Stimulated activated CD4-positive, alpha-beta T cell treated with anti-CD3 and anti-CD28 coated beads, TNF-alpha, amount 100 ng/mL, for 48 hours (primary cell): ENCODE measurements around the gene ADARB1.

Experiments
- DNase-seq, 3 donors: peaks; one replicate each; pipeline ENCODE4 v3.0.0-alpha.2; 2020; ENCODE audit warnings: low read depth in 3 of 3

Gene ADARB1

DNA sequence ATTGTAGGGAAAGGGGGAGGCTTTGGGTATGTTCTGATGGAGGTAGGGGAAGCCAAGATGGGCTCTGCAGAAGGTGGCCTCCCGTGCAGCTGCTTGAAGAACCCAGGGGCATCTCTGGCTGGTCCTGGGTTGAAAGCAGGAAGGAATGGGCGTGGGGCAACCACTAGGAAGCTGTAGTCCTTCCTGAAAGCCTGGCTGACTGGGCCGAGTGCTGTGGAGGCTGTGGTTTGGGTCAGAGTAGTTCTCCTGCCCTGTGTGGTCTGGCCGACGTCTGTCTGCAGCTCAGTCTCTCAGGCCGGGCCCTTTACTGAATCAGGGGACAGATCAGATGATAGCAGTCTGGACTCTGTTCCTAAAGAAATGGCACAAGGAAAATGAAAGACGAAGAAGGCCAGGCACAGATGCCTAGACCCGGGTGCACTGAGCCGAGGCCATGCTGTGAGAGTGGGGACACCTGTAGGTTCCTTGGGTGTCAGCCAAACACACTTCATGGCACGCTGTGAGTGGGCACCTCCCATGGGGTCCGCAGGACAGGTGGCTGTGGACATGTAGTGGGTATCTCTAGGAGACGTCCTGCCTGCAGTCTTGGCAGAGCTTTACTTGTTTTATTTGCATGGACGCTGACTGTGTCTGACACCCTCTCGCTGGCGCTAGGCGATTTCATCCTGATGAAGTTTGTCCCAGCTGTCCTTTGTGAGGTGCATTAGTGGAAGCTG lies 126.4 kb downstream of the ADARB1 start:
- DNase-seq, result no peak

DNA sequence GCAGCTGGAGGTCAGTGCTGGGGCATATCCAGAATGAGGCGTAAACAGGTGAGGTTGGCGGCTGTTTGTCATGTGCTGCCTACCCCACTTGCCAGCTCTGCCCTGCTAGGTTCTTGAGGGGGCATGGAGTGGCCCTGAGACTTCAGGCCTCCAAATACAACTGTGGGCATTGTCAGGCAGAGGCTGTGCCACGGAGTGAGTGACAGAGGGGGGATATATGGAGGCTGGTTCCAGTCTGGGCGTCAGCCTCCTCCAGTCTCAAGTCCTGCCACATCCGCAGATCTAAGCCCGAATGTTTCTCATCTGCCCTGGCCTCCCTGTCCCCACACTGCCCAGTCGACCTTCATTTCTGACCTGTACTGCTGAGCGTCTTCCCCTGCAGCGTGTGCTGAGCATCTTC lies 128.0 kb downstream of the ADARB1 start:
- DNase-seq, result no peak

DNA sequence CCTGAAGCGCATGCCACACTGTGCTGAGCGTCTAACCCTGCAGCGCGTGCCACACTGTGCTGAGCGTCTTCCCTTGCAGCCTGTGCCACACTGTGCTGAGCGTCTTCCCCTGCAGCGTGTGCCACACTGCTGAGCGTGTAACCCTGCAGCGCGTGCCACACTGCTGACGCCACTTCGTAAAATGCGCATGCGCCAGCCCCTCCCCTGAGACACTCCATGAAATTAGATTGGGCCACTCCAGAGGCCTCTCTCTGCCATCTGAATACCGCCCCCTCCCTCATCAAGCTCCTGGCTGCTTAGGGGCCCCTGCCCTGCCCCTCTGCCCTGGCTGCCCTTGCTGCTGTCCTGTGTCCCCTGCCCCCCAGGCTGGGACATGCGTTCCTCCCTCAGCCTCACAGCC lies 128.5 kb downstream of the ADARB1 start:
- no peak for DNase-seq

DNA sequence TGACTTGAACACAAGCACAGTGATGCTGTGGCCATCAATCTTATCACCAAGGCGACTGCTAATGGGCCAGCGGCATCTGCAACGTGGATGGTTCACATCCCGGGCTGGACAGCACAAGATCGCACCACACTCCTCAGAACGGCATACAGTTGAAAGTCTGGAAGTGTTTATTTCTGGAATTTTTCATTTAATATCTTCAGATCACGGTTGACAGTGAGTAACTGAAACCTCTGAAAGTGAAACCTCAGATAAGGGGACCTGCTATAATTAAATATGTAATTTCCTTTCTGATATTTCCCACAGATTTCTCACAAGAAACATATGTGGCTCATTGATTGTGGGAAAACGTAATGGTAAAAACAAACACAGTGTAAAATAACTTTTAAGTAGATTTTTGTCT lies 129.6 kb downstream of the ADARB1 start:
- no peak for DNase-seq

DNA sequence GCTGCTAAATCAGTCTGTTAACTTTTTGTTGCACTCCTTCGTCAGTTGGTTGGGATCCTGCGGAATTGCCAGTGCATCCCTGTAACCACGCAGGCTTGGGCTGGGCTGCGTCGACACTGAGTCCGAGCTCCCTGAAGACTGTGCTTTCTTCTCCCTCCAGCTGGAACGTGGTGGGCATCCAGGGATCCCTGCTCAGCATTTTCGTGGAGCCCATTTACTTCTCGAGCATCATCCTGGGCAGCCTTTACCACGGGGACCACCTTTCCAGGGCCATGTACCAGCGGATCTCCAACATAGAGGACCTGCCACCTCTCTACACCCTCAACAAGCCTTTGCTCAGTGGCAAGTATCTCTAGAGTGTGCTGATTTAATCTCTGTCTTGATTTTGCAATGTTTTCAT lies 130.0 kb downstream of the ADARB1 start:
- no peak for DNase-seq

DNA sequence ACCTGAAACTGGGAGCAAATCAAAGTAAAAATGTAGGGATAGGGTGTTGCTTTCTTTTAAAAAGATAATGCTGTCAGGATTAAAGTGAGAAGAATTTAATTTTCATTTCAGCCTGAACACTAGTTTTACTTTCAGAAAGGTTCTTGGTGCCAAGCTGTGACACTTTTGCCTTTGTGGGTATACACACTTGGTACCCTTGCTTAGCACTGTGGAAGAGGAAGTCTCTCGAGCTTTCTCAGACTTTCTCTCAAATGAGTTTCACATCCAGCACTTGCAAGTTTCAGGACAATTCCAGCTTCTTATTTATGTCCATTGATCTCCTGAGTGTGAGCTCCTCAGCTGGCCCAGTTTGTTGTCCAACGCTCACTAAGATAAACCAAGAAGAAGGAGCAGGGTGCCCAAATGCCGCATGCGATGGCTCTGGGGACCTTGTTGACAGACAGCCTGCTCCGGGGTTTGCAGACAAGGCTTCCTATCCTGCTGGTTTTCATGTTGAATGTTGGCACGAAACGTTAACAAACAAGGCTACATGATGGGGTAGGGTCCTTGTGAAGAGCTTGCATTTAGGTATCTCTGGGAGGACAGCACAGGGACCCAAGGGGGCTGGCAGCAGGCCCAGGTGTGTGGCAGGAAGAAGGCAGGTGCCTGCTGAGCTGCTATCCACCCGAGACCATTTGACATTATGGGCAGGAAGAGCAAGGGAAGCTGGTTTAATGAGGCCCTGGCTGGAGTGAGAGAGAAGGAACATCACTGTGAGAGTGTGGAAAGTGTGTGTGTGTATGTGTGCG lies 133.7 kb downstream of the ADARB1 start:
- no peak for DNase-seq

DNA sequence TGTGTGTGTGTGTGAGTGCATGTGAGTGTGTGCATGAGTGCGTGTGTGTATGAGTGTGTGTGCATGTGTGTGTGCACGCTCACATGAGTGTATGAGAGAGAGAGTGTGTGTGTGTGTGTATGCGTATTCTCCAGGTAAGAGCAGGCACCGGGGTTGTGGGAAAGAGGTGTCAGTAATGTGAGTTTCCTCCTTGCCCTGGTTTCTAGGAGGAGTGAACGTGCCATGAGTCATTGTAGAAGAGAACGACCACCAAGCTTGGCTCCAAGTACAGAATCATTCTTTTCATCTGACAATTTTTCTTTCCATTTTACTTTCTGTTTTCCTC lies 134.2 kb downstream of the ADARB1 start:
- no peak for DNase-seq

DNA sequence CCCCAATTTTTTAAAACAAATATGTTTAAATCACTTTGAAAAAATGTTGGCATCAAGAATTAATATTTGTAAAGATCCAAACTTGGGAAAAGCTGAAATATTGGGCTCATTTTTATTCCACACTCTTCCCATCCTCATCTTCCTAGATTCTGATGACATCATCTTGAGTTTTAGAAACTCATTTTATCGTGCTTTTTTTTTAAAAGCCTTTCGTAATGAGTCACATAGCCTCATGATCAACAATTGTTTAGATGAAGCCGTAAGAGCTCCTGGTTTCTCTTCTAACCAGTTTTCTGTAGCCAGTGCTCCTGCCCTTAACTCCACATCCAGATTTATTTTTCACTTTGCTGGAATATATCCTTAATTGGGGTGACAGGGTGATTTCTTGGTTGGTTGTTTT lies 134.7 kb downstream of the ADARB1 start:
- no peak for DNase-seq

DNA sequence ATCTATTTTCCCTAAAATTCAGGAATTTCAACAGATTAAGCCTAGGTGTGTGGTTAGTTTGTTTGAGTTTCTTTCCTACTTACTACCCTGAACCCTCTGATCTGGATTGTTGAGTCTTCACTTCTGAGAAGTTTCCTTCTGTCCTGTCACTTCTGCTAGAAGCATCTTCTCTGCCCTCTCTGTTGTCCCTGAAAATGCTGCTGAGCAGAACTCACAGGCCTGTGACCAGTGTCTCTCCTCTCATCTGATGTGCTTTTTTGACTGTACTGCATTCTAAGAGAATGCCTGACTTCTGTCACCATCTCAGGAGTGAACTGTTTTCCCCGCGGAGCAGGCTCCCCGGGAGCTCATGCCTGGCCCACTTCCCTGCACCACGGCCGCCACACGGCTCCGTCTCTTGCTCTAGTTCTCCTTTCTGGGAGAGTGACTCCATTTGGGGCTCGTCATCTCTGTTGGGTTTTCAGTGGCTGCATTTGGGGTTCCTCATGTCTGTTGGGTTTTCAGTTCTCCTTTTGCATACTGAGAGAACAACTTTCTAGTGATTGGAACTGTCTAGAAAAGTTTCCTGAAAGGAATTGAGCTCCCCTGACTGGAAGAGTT lies 135.4 kb downstream of the ADARB1 start:
- no peak for DNase-seq

DNA sequence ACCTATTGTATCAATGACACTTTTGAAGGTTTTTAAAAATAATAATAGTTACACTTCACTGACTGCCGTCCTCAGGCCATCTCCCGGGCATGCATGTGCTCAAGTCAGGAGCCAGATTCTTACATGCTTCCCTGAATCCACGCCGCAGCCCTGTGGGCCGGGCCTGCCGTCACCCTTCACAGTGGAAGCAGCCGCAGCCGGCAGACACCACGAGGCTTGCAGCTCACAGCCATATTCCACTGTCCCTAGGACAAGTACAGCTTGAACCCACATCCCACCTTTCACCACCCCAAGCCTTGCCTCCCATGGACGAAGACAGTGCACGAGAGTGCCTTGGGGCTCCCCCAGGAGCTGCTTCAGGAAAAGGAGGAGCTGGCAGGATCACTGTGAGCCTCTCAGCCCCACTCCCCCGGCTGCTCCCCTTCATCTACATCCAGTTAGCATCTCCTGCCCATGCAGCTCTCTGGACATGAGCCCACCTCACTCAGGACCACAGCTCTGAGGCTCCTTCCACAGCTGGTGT lies 136.1 kb downstream of the ADARB1 start:
- DNase-seq, result no peak

DNA sequence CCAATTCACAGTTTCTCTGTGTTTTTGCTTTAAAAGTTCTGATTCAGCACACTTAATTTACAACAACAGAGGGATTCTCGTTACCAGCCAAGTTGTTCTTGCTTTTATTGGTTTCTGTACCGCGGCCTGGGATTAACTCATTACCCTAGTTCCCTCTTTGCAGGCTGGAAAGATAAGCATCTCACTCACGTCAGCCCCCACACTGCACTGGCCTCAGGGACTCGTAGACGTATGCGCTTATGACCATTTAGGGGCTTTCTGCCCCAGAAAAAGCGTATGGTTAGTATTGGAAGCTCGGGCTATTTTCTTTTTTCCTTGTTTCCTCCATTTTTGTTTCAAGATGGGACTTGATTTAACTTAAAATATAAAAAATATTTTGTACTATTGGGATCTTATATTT lies 137.3 kb downstream of the ADARB1 start:
- DNase-seq, result no peak

DNA sequence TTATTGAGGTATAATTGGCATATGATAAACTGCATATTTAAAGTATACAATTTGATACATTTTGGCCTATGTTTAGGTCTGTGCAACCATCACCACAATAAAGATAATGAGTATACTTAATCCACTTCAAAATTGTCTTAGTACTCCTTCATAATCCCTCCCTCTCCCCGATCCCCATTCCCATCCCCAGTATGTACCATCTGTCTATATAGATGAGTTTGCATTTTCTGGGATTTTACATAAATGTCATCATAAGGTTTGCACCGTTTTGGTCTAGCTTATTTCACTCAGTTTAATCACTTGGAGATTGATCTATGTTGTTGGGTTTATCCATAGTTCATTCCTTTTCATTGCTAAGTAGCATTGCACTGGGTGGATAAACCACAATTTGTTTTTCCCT lies 139.0 kb downstream of the ADARB1 start:
- DNase-seq, result no peak

DNA sequence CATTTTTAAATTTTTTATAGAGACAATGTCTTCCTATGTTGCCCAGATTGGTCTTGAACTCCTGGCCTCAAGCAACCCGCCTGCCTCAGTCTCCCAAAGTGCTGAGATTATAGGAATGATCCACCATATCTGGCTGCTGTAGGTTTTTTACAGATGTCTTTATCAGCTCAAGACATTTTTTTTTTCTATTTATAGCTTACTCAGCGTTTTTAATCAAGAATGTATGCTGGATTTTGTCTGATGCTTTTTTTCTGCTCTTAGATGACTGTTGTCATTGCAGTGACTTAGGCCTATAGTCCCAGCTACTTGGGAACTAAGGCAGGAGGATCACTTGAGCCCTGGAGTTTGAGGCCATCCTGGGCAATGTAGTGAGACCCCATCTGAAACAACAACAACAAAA lies 140.8 kb downstream of the ADARB1 start:
- DNase-seq, result no peak

DNA sequence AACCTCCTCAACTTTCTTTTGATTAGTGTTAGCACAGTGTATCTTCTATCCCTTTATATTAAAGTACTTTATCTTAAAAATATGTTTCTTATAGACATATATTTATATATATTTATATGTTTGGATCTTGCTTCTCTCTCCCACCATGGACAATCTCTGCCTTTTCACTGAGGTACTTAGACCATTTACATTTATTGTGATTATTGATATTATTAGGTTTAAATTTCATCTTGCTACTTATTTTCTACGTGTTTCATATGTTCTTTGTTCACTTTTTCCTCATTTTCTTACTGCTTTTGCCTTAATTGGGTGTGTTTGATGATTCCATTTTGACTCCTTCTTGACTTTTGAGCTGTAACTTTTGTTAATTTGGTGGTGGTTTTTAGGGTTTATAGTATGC lies 142.6 kb downstream of the ADARB1 start:
- no peak for DNase-seq

DNA sequence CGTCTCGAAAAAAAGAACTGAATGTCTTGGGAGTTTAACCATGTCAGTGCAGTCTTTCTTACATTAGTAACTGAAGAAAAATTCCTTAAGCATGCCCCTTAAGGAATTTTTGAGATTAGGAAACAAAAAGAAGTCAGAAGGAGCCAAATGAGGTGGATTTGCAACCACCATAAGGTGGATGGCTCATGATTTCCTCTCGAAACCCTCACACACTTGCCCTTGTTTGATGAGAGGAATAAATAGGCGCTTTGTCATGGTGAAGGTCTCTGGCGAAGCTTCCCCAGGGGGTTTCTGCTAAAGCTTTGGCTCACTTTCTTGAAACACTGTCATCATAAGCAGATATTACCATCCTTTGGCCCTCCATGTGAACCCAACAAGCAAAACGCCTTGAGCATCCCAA lies 145.1 kb downstream of the ADARB1 start:
- no peak for DNase-seq

DNA sequence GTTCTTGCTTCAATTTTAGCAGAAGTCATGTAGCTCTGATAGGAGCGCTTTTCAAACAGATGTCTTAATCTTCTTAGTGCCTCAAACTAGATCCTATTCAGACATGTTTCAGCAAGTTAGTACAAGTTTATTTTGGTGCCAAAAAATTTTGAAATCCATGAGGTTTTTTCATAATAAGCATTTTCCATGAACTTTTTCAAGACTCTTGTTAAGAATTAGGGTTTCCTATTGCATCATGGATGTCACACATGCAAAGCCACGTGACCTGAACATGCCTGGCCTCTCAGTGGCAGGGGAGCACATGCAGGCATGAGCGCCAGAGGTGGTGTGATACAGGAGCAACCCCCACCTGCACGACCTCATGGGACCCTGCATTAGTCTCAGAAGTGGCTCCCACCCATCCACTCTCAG lies 145.7 kb downstream of the ADARB1 start:
- DNase-seq, result no peak

DNA sequence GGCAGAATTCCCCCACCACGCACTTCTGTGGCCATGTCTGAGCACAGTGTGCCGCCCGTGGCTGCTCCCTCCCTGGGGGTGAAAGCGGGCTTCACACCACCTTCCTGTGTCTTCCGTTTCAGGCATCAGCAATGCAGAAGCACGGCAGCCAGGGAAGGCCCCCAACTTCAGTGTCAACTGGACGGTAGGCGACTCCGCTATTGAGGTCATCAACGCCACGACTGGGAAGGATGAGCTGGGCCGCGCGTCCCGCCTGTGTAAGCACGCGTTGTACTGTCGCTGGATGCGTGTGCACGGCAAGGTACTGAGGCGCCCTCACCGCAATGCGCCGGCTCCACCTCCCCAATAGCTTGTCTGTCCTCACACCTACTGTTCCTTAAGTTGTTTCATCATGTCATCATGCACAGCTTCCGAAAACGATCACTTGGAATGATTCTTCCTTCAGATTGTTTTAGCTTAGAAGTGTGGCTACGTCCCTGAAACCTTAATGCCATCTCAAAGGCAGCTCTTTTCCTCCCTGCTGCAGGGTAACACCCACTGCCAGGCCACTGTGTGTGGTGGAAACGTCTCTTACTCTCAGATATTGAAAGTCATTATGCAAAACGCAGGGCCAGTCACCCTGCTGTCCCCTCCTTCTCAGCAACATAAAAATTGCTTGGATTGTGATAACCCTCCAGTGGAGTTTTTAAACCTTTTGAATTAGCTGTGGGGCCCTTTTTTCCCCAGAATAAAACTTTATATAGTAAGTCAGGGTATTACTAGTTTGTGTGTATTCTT lies 146.5 kb downstream of the ADARB1 start:
- DNase-seq, result no peak

DNA sequence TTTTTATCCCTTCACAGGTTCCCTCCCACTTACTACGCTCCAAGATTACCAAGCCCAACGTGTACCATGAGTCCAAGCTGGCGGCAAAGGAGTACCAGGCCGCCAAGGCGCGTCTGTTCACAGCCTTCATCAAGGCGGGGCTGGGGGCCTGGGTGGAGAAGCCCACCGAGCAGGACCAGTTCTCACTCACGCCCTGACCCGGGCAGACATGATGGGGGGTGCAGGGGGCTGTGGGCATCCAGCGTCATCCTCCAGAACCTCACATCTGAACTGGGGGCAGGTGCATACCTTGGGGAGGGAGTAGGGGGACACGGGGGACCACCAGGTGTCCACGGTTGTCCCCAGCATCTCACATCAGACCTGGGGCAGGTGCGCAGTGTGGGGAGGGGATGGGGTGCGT lies 147.6 kb downstream of the ADARB1 start:
- DNase-seq, result no peak

DNA sequence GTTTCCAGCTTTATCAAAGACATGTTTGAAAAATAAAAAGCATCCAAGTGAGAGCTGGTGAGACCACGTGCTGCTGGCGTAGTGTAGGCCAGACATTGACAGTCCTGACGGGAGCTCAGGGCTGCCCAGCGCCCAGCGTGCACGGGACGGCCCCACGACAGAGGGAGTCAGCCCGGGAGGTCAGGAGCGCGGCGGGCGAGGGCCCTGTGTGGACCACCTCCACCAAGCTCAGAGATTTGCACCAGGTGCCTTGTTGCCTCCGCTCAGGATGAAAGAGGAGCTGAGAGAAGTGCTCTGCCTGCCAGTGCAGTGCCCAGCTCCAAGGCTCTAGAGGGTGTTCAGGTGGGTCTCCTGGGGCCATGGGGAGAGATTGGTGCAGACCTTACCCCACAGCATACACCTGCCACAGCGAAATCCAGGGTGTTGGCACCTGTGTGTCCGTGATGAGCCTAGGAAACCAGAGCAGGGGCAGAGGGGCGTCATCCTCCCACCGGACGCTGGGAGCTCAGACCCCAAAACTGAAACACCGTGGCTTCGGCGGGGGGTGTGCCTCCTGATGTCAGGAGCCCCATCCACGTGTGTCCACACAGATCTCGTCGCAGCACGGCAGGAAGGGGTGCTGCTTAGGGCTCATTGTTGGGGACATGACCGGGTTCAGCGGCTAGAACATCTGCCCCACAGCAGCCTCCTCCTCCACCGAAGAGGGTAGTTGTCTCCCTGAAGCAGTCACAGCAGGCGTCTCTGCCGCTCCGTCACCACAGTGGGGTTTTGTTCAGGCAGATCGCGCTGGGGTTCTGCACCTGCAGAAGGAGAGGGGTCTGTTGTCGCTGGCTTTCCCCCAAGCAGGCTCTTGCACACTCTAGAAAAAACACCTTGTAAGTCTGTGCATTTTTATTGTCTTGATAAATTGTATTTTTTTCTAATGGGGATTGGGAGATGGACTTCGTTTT lies 149.1 kb downstream of the ADARB1 start:
- DNase-seq, result no peak

DNA sequence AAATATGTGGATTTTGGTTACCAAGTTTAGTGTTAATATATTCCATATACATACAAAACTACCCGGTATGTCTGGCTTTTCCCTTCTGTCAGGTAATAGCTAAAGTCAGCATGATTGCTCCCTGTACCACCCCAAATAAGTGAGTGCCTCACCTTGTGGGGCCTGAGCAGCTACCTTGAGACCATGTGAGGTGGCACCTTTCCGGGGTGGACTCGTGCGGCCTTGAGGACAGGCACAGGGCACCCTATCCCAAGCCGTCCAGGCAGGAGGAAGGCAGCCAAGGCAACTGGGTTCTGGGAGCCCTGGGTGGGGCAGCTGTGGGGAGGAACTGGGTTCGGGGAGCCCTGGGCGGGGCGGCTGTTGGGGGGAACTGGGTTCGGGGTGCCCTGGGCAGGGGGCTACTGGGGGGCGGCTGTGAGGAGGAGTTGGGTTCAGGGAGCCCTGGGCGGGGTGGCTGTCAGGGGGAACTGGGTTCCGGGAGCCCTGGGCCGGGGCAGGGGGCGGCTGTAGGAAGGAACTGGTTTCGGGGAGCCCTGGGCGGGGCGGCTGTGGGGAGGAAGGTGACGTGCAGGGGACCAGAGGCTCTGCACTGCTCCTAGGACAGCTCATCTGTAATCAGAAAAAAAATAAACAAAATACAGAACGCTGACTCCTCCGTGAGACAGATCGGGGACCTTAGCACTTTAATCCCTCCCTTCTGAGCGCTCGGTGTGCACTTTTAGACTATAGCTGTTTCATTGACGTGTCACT lies 150.0 kb downstream of the ADARB1 start:
- peak in 1 of 3 donors; percentile 3 for DNase-seq
